GM12878 (cell line): Measurements from ENCODE around the gene RAB4B.

Experiments
- CBFB ChIP-seq: IDR thresholded peaks from 2 replicates; pipeline ENCODE4 v1.6.1; 2016; ENCODE audit warnings: antibody characterized with exemption, low read depth
- CTCF ChIP-seq, 3 experiments: IDR thresholded peaks in 2 of 3; conservative IDR thresholded peaks in 1 of 3; 2 replicates each; pipeline ENCODE4 v1.5.1; 2011; ENCODE audit warnings: low read depth in 3 of 3, low read length in 3 of 3, mild to moderate bottlenecking in 3 of 3, control low read depth in 2 of 3, moderate library complexity in 2 of 3, inconsistent platforms in 1 of 3, mixed read lengths in 1 of 3; ENCODE audit not compliant: control insufficient read depth in 2 of 3, insufficient read depth in 1 of 3; ENCODE audit errors: extremely low read depth in 1 of 3
- E2F4 ChIP-seq: IDR thresholded peaks from 2 replicates; pipeline ENCODE4 v1.6.1; 2012; ENCODE audit warnings: low read depth, low read length, improper control_type of control experiment
- EP300 ChIP-seq, 2 experiments: fragments of 150-350 bp in 1 of 2; IDR thresholded peaks; 2 replicates each; pipeline ENCODE4 v1.6.1; 2011 to 2012; ENCODE audit warnings: low read depth in 2 of 2, low read length in 2 of 2, borderline replicate concordance in 1 of 2, improper control_type of control experiment in 1 of 2, inconsistent platforms in 1 of 2; ENCODE audit not compliant: control insufficient read depth in 1 of 2
- EZH2 ChIP-seq: IDR thresholded peaks from 2 replicates; pipeline ENCODE4 v1.6.1; 2012; ENCODE audit warnings: low read depth, mild to moderate bottlenecking, control low read depth, inconsistent platforms, low read length, borderline replicate concordance; ENCODE audit not compliant: control insufficient read depth
- HDAC2 ChIP-seq: fragments of 200-600 bp; sonication (generic); IDR thresholded peaks from 2 replicates; pipeline ENCODE4 v1.6.1; 2017
- PAX8 ChIP-seq: fragments of 450-650 bp; IDR thresholded peaks from 2 replicates; pipeline ENCODE4 v1.6.1; 2017; ENCODE audit warnings: mild to moderate bottlenecking, moderate library complexity
- POLR2A ChIP-seq: IDR thresholded peaks from 2 replicates; pipeline ENCODE4 v1.6.1; 2011; ENCODE audit warnings: low read depth, mild to moderate bottlenecking, low read length
- POLR2AphosphoS5 ChIP-seq: IDR thresholded peaks from 2 replicates; pipeline ENCODE4 v1.6.1; 2011; ENCODE audit warnings: mild to moderate bottlenecking, low read length, inconsistent platforms
- TAF1 ChIP-seq: IDR thresholded peaks from 2 replicates; pipeline ENCODE4 v1.6.1; 2011; ENCODE audit warnings: mild to moderate bottlenecking, low read depth, low read length, borderline replicate concordance

DNA sequence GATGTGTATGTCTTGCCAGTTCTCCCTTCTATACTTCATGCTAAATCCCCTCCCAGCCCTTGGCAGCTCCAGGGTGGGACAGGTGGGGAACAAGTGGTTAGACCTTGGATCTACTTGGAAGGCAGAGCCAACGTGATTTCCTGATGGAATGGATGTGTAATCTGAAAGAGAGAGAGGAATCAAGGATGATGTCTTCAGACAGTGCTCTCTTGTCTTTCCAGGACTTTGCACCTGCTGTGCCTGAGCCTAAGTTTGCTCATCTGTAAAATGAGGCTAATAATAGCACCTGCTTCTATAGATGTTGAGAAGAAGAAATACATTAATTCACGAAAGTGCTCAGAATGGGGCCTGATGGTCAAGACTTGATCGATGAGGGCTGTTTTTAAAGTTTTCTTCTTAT is 13.9 kb downstream of the RAB4B start:
- TF ChIP-seq POLR2A (no peak), PAX8 (no peak), TAF1 (no peak), CBFB (no peak), EP300 (IDR thresholded peaks at IDR 0.05; ENCODE audit: borderline replicate concordance in 1 of 2, control insufficient read depth in 1 of 2, low read depth in 2 of 2, low read length in 2 of 2) (no peak), E2F4 (no peak), HDAC2 (no peak), EZH2 (no peak), POLR2AphosphoS5 (no peak), CTCF (IDR thresholded peaks at IDR 0.05 in 2 of 3, conservative IDR thresholded peaks at IDR 0.05 in 1 of 3; ENCODE audit: control insufficient read depth in 2 of 3, extremely low read depth in 1 of 3, insufficient read depth in 1 of 3, low read depth in 3 of 3, low read length in 3 of 3) (no peak)
